ENCODE data around the gene SCARB1. TPM values are rescaled to one million over a fixed set of nuclear protein-coding genes. Genes with fewer than 3 reads are reported as not detected.

SCARB1 gene
- total and polyA plus RNA-seq, 9 of the 15 experiments (the other 6 are each of a cell fraction or from before 2014, with no cell fraction given), result 0.56 to 157 (median 52.8) TPM

DNA sequence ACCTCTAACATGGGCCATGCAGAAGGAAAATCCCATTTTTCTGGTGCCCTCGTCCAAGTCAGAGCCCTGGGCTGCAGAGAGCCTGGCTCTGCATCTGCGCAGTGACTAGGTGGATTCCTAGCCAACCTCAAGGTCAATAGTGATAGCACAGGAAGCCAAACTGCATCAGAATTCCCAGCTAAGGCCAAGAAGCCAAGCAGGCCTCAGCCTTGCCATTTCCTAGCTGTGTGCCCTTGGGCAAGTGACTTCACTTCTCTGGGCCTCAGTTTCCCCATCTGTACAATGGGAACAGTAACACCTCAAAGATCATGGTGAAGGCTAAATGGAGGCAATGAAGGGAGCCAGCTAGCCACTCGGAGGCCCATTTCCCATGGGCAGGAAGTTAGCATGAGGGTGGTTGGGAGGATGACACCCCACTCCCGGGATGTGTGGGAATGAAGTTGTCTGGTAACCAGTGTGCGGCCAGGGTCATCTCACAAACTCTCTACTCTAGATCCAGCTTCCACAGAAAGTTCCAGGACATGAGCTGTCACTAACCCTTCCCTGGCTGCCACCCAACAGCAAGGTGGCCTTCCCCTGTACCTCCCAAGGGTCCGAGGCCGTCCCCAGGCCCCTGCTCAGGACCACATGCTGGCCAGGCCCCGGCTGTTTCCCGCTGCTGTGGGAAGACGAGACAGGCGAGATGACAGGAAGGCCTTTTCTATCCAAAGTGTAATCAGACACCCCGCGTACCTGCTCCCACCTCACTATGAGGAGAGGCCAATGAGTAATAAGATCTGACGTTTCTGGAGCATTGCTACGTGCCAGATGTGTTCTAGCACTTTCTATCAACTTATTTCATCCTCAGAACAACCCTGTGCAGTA, 125.7 kb downstream of the SCARB1 start:
- ChIA-PET POLR2A (interaction anchor here (0.7 to 0.8 kb wide), 2 partner anchors 26 to 42 kb away, joined by 3 to 4 read pairs; no protein-coding TSS in a partner anchor), CTCF (ENCODE audit: low intra/inter-chr PET ratio) (no interaction called here)
- H3K36me3 ChIP-seq (ENCODE audit: control insufficient read depth, insufficient read depth, low read length), result no peaks in the 10 kb centered on the region
- ATAC-seq, result no peak
- BruUV-seq (replicated peaks), result no TSS peak
- H3K27ac ChIP-seq (ENCODE audit: extremely low read depth, low read depth, low read length), result no peak overlapping the region
- H2AFZ ChIP-seq (ENCODE audit: low read depth, low read length), result no peak overlapping the region
- H3K79me2 ChIP-seq (ENCODE audit: control insufficient read depth, insufficient read depth, low read length), result no peaks in the 10 kb centered on the region
- no peak overlapping the region for H3K9ac ChIP-seq (ENCODE audit: insufficient read depth in 1 of 2, low read depth in 2 of 2, low read length in 2 of 2)
- 0 out of 2 replicates have a peak, but pooled peaks cover 2% of the 10 kb centered on the region for H3K9me3 ChIP-seq (replicated peaks; ENCODE audit: control insufficient read depth, insufficient read depth, low read depth, low read length)
- 45% methylated on average over 13 of the region's 15 CpGs for WGBS (ENCODE audit: insufficient coverage, low coverage, missing lambda C conversion rate)
- intact Hi-C loops (cut with micrococcal nuclease), result no loop called here
- no peak overlapping the region for H3K4me3 ChIP-seq
- DNase-seq (ENCODE audit: extremely low read depth in 1 of 4, low spot score in 3 of 4), result no peak
- H3K9me1 ChIP-seq (ENCODE audit: control insufficient read depth, insufficient read depth, low read length), result no peaks in the 10 kb centered on the region
- no peaks in the 10 kb centered on the region for H3K27me3 ChIP-seq (ENCODE audit: control insufficient read depth in 2 of 2, insufficient read depth in 2 of 2, low read length in 2 of 2)
- H3K4me1 ChIP-seq (replicated peaks in 1 of 2; ENCODE audit: control insufficient read depth in 2 of 2, insufficient read depth in 2 of 2, low read length in 2 of 2), result peaks cover 9 to 38% of the 10 kb centered on the region in 2 experiments; a peak in 4 of 5 replicates
- no peak overlapping the region for H3K4me2 ChIP-seq (ENCODE audit: insufficient read depth, low read length)
- no peak for FAIRE-seq
- in situ Hi-C loops (cut with MboI), result no loop called here
- H4K20me1 ChIP-seq (replicated peaks; ENCODE audit: control insufficient read depth, insufficient read depth, low read length), result peaks cover 6% of the 10 kb centered on the region; the same call in 1 of the 2 replicates
- TF ChIP-seq, protein P1, sequence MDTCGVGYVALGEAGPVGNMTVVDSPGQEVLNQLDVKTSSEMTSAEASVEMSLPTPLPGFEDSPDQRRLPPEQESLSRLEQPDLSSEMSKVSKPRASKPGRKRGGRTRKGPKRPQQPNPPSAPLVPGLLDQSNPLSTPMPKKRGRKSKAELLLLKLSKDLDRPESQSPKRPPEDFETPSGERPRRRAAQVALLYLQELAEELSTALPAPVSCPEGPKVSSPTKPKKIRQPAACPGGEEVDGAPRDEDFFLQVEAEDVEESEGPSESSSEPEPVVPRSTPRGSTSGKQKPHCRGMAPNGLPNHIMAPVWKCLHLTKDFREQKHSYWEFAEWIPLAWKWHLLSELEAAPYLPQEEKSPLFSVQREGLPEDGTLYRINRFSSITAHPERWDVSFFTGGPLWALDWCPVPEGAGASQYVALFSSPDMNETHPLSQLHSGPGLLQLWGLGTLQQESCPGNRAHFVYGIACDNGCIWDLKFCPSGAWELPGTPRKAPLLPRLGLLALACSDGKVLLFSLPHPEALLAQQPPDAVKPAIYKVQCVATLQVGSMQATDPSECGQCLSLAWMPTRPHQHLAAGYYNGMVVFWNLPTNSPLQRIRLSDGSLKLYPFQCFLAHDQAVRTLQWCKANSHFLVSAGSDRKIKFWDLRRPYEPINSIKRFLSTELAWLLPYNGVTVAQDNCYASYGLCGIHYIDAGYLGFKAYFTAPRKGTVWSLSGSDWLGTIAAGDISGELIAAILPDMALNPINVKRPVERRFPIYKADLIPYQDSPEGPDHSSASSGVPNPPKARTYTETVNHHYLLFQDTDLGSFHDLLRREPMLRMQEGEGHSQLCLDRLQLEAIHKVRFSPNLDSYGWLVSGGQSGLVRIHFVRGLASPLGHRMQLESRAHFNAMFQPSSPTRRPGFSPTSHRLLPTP (IDR thresholded peaks at IDR 0.05; ENCODE audit: borderline replicate concordance, extremely low read depth, insufficient read length), result no peak
- TF ChIP-seq ZNF134 (CRISPR knock-in tag; conservative IDR thresholded peaks at IDR 0.05) (no peak), STAG1 (CRISPR knock-in tag; IDR thresholded peaks at IDR 0.05; ENCODE audit: borderline replicate concordance) (0 out of 2 replicates have a peak, but pooled peaks have one; percentile 10), HSF4 (CRISPR knock-in tag; IDR thresholded peaks at IDR 0.05; ENCODE audit: borderline replicate concordance) (no peak), LARP7 (IDR thresholded peaks at IDR 0.05) (no peak), CBX3 (IDR thresholded peaks at IDR 0.05; ENCODE audit: borderline replicate concordance in 1 of 2, low read length in 2 of 2) (0 out of 3 replicates have a peak, but pooled peaks of 1 of the 2 experiments have one; percentile 22), BCOR (IDR thresholded peaks at IDR 0.05) (peak; percentile 95), KLF16 (IDR thresholded peaks at IDR 0.05) (no peak), RCOR1 (IDR thresholded peaks at IDR 0.05; ENCODE audit: borderline replicate concordance in 1 of 2, low read depth in 2 of 2, low read length in 2 of 2) (peak in 1 of 2 experiments; percentile 76; a peak in 3 of 4 replicates), PREB (CRISPR knock-in tag; IDR thresholded peaks at IDR 0.05) (no peak), CREBBP (IDR thresholded peaks at IDR 0.05; ENCODE audit: low read depth, low read length) (no peak), ADNP (tag; IDR thresholded peaks at IDR 0.05) (peak; percentile 76), KDM1A (IDR thresholded peaks at IDR 0.05) (peak; percentile 70 to 74), HDAC2 (IDR thresholded peaks at IDR 0.05) (peak; percentile 45; the same call in 1 of the 2 replicates), RBM25 (IDR thresholded peaks at IDR 0.05; ENCODE audit: low read depth, low read length, severe bottlenecking) (peak; percentile 88), GABPA (tag; conservative IDR thresholded peaks at IDR 0.05; ENCODE audit: low read depth) (no peak), SMAD1 (IDR thresholded peaks at IDR 0.05; ENCODE audit: low read depth, low read length, partially characterized antibody) (no peak), MAFF (IDR thresholded peaks at IDR 0.05; ENCODE audit: low read length) (no peak), CHD4 (IDR thresholded peaks at IDR 0.05; ENCODE audit: insufficient read depth, insufficient replicate concordance, low read depth, low read length, poor library complexity, severe bottlenecking) (peak; percentile 63)
